GM12872 (cell line): ENCODE data around the gene UNK.

Experiments
- TF ChIP-seq, protein P1 (sequence below): IDR thresholded peaks from 3 replicates; pipeline ENCODE4 v1.5.1; 2011; ENCODE audit warnings: low read depth, mild to moderate bottlenecking, low read length, moderate library complexity; ENCODE audit not compliant: insufficient read depth

UNK gene

DNA sequence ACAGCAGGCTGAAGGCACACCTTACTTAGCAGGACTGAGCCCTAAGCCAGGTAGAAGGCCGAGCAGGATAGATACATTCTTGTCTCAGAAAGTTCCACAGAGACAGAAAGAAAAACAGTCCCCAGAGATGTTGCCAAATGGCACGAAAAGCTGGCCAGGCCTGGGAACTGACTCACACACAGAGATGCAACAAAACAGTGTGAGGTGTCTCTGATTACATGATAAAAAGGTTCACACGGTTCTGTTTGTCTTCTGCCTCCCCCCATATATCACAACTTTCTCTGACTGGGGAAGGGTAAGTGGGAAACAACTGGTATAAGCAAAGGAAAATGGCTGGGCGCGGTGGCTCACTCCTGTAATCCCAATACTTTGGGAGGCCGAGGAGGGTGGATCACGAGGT, 68.8 kb downstream of the UNK start:
- TF ChIP-seq, protein P1, sequence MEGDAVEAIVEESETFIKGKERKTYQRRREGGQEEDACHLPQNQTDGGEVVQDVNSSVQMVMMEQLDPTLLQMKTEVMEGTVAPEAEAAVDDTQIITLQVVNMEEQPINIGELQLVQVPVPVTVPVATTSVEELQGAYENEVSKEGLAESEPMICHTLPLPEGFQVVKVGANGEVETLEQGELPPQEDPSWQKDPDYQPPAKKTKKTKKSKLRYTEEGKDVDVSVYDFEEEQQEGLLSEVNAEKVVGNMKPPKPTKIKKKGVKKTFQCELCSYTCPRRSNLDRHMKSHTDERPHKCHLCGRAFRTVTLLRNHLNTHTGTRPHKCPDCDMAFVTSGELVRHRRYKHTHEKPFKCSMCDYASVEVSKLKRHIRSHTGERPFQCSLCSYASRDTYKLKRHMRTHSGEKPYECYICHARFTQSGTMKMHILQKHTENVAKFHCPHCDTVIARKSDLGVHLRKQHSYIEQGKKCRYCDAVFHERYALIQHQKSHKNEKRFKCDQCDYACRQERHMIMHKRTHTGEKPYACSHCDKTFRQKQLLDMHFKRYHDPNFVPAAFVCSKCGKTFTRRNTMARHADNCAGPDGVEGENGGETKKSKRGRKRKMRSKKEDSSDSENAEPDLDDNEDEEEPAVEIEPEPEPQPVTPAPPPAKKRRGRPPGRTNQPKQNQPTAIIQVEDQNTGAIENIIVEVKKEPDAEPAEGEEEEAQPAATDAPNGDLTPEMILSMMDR: no peak

DNA sequence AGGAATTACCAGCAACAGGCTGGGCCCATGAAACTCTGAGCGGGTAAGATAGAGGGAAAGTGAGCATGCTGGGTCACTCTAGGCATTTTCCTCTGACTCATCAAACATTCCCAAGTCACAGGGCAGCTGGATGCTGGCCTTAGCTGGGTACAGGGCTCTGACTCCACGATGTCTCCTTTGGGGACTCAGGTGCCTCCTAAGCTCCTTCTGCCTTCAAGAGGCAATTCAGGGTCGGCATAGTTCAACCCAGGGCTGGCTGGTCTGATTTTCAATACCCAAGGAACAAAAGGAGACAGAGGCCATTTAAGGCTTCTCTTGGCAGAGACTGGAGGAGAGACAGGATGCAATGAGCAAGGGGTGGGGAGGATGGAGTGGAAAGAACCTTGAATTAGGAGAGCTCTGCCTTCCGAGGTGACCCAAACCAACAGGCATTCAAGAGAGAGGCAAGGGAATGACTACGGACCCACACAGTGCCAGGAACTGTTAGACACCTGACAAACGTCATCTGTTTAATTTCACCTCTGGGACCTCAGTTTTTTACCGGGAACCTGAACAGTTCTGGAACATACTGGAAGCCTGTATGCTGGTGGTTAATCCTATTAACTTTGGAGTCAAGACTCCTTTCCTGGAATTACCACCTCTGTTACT, 69.6 kb downstream of the UNK start:
- TF ChIP-seq, protein P1: no peak

DNA sequence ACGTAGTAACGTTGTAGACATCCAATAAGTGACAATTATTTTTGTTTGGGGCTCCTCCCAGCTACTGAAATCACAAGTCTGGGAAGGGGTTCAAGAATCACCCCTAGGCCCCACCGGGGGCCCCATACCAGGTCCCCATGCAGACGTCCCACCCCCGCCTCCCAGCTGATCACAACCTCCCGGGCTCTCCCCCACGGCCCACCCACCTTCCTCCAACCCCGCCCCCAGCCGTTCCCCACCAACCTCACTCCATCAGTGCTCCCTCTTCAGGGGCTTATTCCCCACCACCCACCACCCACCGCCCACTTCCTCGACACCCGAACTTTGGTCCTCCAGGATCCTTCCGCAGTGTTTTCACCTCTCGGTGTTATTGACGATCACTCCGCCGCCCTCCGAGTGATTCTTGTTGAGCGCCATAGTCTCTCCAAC, 70.3 kb downstream of the UNK start:
- TF ChIP-seq, protein P1: 0 out of 3 replicates have a peak, but pooled peaks have one; percentile 21

DNA sequence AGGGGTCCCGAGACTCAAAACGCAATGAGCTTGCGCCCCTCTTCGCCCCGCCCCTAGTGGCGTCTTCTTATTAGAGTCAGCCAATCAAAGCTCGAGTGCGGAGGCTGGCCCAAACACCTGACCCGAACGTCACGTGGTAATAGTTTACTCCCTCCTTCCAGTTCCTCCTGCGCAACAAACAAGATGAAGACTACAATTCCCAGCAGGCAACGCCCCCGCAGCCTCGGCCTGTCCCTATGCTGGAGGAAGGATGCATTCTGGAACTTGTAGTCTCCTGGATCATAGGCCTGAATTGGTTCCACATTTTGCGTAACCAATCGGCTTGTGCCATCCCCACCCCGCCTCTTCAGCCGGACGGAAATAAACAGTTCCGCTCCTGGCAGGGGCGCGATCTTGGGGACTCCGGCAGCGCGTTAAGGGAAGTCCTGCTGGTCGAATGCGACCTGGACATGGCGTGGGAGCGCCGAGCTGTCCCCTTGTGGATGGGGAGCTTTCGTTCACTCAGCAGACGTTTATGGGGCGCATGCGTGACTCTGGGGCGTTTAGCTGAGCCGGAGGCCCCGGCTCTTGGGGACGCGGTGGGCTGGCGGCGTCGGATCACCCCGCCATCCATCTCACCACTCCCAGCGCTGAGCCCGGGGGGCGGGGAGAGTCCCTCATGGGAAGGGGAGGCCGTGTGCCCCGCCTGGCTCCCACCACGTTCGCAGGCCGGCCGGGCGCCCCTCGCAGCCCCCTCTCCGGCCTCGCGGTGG, 70.9 kb downstream of the UNK start, which contains the start of gene WBP2:
TSS of gene WBP2 (minus strand) at position 26 of the 752 bp plus-strand sequence. CDS start 38 bp downstream, outside the sequence.
- TF ChIP-seq, protein P1: peak; percentile 45; the same call in 1 of the 3 replicates

DNA sequence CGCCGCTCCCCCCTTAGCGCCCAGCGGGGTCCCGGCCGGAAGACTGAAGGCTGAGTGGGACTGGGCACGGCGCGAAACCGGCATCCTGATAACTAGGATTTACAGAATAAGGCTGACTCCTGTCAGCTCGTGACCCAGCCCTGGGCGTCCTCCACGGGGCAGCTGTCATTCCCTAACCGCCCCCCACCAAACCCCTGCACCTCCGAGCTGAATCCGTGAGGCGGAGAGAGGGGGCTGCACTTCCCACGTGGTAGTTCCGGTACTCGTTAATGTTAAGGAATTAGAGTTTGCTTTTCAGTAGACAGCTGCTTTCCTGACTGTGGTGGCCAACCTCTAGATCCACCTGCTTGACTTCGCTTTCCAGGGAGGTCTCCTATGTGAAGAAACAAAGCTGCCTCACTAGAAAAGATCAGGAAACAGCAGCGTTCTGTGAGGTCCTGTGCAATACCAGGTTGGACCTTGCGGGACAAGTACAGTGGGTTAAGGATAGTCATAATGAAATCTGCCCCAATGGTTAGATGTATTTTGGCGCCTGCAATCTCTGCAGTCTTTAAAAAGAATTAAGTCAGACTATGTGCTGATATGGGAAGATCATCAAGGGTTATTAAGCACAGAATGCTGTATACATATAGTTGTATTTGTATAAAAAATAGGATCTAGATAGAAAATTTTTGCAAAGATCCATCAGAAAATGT, 71.6 kb downstream of the UNK start:
- TF ChIP-seq, protein P1: peak; percentile 3; the same call in 2 of the 3 replicates

DNA sequence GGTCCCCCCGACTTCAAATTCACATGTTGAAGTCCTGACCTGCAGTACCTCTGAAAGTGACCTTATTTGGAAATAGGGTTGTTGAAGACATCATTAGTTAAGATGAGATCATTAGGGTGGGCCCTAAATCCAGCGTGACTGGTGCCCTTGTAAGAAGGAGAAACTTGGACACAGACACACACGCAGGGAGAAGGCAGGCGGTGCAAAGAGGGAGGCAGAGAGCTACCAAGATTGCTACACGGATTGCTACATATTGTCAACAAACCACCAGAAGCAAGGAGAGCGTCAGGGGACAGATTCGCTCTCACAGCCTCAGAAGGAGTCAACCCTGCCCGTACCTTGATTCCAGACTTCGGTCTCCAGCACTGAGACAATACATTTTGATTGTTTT, 77.3 kb downstream of the UNK start:
- TF ChIP-seq, protein P1: no peak

DNA sequence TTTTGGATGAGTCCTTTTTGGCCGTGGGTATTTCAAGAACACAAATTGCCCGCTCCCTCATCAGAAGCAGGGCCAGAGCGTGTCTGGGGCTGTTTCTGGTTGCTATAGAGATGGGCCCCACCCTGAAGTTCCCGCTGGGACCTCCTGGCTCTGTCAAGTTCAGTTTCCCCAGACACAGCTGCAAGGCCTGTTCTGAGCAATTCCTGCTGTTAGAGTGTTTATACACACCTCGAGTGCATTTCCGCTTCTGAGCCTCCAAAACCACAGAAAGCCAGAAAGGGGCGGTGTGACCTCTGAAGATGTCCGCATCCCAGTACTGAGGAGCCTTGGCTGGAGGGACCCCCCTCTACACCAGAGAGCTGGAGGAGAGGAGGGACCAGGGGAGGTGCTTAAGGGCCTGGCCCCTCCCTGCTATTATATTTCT, 79.9 kb downstream of the UNK start:
- TF ChIP-seq, protein P1: no peak
